Body of pancreas (tissue), 4 donors: ENCODE data around the gene RBM23.

Experiments
- CTCF ChIP-seq, 7 experiments: fragments of 450-650 bp in 4 of 7; fragments of 200-600 bp in 3 of 7; sonication (generic) in 3 of 7; IDR thresholded peaks; one replicate each; pipeline ENCODE4 v1.5.1; 2016 to 2019; ENCODE audit warnings: antibody characterized with exemption in 7 of 7
- POLR2A ChIP-seq, 3 donors: fragments of 450-650 bp; IDR thresholded peaks; one replicate each; pipeline ENCODE4 v1.6.1; 2016; ENCODE audit warnings: antibody characterized with exemption in 3 of 3, mild to moderate bottlenecking in 2 of 3

GRCh38 chr14:22895402-22895801, 23.5 kb downstream of the RBM23 start:
- TF ChIP-seq POLR2A (IDR thresholded peaks at IDR 0.05) (no peak), CTCF (IDR thresholded peaks at IDR 0.05) (no peak)
